Loucy (cell line): Measurements from ENCODE around the gene C12orf43.

Experiments used
- EZH2phosphoT487 ChIP-seq: fragments of 200-600 bp; IDR thresholded peaks from 2 replicates; pipeline ENCODE4 v1.6.1; 2018; ENCODE audit warnings: antibody characterized with exemption, mild to moderate bottlenecking, moderate library complexity, borderline replicate concordance
- TF ChIP-seq, protein P1 (sequence below): fragments of 200-600 bp; sonication (generic); conservative IDR thresholded peaks from 2 replicates; pipeline ENCODE4 v1.5.1; 2014; ENCODE audit warnings: mild to moderate bottlenecking, antibody characterized with exemption, low read length

DNA sequence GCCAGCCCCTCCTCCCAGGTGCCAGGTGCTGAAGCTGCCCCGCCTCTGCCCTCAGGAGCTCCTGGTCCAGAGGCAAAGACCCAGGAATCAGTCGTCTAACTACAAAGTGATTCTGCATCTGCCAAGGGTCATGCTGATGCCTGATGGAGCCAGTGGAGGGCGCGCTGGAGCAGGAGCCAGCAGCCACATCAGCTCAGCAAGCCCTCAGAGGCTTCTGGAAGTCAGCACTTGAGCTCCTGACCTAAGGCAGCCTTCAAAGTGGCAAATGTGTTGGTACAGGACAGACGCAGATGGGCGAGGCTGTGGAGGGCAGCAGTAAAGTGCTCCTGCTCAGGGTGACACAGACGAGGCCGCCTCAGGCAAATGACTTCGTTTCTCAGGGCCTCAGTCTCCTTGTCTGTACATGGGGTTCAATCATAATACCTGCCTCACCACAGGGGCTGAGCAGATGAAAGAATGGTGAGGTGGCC is 10.9 kb downstream of the C12orf43 start:
- TF ChIP-seq, protein P1, sequence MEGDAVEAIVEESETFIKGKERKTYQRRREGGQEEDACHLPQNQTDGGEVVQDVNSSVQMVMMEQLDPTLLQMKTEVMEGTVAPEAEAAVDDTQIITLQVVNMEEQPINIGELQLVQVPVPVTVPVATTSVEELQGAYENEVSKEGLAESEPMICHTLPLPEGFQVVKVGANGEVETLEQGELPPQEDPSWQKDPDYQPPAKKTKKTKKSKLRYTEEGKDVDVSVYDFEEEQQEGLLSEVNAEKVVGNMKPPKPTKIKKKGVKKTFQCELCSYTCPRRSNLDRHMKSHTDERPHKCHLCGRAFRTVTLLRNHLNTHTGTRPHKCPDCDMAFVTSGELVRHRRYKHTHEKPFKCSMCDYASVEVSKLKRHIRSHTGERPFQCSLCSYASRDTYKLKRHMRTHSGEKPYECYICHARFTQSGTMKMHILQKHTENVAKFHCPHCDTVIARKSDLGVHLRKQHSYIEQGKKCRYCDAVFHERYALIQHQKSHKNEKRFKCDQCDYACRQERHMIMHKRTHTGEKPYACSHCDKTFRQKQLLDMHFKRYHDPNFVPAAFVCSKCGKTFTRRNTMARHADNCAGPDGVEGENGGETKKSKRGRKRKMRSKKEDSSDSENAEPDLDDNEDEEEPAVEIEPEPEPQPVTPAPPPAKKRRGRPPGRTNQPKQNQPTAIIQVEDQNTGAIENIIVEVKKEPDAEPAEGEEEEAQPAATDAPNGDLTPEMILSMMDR = peak; percentile 78
- no peak for TF ChIP-seq EZH2phosphoT487
